Left hindlimb (tissue), 1 donor: Measurements from ENCODE around the gene RNF217.
"Not testable (repeated sequence)": the region's sequence is repeated elsewhere in the genome, so short reads cannot be mapped to it uniquely, and the experiment has no call there.

Source experiments
- DNase-seq: peaks from one replicate; pipeline ENCODE4 v3.0.0-alpha.2; 2018

RNF217 gene

DNA sequence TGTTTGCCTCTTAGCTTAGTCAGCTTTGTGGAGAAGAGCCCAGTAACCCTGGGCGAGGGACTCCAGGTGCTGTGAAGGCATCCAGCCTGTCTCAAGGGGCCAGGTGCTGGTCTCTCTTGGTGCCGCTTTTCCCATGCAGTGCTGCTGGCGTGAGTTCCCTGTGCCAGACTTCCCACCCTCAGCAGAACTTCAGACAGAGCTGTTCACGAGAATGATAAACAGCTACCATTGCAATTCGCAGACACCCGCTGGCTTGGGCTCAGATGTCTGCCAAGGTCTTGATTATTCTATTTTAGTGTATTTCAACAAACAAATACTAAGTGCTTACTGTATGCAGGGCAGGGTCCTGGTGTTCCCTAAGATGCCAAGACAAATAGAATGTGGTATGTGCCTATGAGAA lies 57.7 kb downstream of the RNF217 start:
- no peak for DNase-seq

DNA sequence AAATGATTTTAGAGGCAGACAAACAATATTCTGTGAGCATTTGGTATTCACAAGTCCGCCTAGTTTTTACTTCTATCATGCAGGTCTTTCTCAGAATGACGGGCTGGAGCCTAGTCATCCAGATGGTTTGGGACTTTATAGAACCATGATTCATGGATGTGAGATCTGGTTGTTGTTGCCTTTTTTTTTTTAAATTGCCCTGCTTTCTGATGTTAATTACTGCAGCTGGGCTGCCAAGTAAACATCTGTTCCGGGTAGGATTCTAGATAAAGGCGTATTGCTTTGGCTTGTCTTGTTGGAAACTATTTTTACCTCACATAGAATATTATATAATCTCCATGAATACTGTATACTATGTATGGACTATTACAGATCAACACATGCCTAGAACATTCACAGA lies 58.1 kb downstream of the RNF217 start:
- DNase-seq, result no peak

DNA sequence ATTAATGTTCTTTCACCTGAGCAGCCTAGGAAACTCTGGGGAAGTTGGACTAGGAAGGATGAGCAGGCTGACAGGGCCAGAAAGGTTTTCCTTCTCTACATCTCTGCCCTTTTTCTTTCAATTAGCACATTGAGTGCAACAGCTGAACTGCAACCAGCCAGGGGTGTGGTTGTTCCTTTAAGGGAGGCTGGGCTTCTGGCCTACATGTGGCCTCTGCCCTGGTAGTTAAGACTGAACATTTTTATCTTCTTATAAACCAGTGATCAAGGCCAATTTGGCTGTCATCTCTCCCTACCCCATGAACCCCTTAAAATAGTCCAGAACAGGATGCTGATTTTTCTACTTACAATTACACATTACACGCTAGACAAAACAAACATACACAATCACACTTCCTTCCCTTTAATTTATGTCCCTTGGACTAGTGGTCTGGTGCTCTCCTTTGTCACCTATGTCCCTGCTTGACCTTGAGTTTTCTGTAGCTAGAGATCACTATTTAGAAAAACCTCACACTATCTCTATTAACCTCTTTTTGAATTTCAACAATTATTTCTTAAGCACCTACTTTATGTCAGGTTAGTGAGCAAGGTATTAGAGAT lies 60.3 kb downstream of the RNF217 start:
- DNase-seq, result no peak

DNA sequence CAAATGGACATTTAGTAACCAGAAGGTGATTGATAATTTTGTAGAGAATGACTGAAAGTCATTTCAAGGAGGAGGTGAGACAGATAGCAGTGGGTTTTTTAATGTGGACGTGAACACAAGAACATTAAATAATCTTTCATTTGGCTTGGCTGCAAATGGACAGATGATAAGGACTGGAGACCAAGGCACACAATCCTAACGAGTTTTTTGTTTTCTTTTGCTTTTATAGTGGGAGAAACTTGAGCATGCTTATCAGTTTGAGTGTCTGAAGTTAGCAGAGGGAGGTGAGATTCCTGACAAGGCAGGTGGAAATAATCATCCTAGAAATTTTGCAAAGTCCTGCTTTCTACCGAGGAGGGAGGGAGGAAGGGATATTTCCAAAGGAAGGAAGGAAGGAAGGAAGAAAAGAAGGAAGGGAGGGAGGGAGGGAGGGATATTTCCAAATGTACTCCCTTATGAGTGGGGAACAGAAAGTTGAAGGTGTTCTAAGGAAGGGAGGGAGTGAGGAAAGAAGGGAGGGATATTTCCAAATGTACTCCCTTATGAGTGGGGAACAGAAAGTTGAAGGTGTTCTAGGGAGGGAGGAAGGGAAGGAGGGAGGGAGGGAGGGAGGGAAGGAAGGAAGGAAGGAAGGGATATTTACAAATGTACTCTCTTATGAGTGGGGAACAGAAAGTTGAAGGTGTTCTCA lies 63.1 kb downstream of the RNF217 start:
- DNase-seq, result no peak

DNA sequence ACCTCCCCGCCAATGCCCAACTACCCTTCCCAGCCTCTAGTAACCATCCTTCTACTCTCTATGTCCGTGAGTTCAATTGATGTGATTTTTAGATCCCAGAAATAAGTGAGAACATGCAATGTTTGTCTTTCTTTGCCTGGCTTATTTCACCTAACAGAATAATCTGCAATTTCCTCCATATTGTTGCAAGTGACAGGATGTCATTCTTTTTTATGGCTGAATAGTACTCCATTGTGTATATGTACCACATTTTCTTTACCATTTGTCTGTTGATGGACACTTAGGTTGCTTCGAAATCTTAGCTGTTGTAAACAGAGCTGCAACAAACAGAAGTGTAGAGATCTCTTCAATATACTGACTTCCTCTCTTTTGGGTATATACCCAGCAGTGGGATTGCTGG lies 65.0 kb downstream of the RNF217 start:
- no peak for DNase-seq

DNA sequence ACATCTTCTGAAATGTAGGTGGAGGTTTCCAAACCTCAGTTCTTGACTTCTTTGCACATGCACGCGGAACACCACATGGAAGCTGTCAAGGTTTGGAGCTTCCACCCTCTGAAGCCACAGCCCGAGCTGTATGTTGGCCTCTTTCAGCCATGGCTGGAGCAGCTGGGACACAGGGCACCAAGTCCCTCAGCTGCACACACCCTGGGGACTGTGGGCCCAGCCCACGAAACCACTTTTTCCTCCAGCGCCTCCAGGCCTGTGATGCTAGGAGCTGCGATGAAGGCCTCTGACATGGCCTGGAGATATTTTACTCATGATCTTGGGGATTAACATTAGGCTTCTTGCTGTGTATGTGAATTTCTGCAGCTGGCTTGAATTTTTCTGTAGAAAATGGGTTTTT lies 68.7 kb downstream of the RNF217 start:
- DNase-seq, result no peak

DNA sequence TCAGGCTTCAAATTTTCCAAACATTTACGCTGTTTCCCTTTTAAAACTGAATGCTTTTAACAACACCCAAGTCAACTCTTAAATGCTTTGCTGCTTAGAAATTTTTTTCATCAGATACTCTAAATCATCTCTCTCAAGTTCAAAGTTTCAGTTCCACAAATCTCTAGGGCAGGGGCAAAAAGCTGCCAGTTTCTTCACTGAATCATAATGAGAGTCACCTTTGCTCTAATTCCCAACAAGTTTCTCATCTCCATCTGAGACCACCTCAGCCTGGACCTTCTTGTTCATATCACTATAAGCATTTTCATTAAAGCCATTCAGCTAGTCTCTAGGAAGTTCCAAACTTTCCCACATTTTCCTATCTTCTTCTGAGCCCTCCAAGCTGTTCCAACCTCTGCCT lies 69.1 kb downstream of the RNF217 start:
- DNase-seq, result no peak

DNA sequence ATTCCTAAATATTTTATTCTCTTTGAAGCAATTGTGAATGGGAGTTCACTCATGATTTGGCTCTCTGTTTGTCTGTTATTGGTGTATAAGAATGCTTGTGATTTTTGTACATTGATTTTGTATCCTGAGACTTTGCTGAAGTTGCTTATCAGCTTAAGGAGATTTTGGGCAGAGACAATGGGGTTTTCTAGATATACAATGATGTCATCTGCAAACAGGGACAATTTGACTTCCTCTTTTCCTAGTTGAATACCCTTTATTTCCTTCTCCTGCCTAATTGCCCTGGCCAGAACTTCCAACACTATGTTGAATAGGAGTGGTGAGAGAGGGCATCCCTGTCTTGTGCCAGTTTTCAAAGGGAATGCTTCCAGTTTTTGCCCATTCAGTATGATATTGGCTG lies 72.7 kb downstream of the RNF217 start:
- not testable (repeated sequence) for DNase-seq

DNA sequence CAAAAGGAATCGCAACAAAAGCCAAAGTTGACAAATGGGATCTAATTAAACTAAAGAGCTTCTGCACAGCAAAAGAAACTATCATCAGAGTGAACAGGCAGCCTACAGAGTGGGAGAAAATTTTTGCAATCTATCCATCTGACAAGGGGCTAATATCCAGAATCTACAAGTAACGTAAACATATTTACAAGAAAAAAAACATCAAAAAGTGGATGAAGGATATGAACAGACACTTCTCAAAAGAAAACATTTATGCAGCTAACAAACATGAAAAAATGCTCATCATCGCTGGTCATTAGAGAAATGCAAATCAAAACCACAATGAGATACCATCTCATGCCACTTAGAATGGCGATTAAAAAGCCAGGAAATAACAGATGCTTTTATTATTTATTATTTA lies 74.2 kb downstream of the RNF217 start:
- not testable (repeated sequence) for DNase-seq

DNA sequence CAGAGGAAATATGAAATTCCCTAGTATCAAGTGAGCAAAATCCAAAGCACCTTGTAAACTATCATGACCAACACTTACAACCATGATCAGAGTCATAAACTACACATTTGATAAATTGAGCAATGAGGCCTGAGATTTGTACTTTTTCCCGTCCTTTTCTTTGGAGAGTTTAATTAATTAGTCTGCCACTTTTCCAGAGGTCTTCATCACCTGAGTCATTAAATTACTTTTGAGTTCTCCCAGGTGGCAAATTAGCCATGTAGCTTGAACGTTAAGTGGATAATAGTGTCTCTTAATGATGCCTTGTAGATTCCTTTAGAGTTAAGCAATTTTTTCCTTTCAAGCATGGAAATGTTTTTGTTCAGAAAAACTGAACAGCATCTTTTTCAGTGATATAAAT lies 75.6 kb downstream of the RNF217 start:
- DNase-seq, result no peak

DNA sequence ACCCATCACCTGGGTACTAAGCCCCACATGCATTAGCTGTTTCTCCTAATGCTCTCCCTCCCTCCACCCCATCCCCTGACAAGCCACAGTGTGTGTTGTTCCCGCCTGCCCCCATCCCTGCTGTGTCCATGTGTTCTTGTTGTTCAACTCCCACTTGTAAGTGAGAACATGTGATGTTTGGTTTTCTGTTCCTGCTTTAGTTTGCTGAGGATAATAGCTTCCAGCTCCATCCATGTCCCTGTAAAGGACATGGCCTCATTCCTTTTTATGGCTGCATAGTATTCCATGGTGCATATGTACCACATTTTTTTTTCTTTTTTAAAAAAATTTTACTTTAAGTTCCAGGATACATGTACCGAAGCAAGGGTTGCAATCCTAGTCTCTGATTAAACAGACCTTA lies 76.7 kb downstream of the RNF217 start:
- no peak for DNase-seq

DNA sequence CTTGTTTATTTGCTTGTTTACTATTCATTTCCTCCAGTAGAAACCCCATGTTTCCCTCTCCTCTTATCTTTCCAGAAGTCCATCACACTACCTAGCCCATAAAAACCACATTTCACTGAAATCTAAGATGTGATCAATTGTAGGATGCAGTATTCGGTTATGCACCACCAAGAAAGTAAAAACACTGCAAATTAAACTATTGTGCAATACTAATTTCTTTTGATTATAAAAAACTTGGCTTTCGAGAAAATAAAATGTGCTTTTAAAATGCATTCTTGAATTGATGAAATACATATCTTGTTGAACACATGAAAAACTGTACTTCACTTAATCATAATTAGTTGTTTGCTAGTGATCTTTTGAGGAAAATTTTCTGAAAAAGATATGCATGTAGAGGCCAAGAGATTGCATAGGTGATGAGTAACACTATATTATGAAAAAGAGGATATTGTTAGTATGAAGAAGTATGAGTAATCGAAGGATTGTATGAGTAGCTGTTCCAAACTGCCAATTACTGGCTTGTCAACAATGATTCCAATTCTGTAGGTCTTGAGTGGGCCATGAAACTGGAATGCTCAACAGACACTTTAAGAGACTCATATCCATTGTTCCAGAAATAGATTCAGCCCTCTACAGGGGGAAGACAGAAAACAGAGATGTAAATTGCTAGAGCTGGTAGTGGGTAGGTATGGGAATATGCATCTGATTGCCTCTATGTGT lies 79.7 kb downstream of the RNF217 start:
- no peak for DNase-seq

DNA sequence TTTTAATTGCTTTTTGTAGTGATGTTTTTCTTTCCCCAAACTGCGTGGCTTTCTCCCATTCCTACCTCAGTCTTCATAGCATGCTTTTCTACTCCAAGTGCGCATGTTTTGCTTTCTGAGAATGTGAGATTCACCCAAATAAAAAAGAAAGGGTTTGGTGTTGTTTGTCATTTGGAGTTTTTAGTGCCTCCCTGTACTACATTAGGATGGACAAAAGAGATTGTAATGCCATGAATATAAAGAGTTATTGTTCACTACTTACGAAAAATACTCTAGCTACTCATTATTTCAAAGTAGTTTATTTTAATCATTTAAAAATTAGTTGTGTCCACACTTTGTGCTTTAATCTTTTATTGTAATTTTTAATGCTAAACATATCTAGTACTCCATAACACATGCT lies 81.8 kb downstream of the RNF217 start:
- no peak for DNase-seq

DNA sequence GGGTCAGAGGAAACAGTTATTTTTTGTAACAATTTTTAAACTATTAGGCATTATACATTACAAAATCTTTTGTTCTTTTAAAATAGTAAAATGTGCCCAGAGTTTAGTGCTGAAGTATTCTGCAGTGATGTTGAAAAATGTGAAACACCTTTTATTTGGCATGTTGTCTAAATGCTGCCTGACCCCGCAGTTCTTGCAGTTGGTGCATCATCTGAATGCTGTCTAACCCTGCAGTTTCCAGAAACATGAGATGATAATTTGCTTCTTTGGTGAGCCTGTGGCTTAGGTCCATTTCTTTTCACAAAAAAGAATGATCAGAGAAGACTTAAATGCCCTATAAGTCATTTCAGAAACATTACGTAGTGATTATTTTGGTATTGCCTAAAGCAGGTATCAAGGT lies 82.4 kb downstream of the RNF217 start:
- DNase-seq, result no peak

DNA sequence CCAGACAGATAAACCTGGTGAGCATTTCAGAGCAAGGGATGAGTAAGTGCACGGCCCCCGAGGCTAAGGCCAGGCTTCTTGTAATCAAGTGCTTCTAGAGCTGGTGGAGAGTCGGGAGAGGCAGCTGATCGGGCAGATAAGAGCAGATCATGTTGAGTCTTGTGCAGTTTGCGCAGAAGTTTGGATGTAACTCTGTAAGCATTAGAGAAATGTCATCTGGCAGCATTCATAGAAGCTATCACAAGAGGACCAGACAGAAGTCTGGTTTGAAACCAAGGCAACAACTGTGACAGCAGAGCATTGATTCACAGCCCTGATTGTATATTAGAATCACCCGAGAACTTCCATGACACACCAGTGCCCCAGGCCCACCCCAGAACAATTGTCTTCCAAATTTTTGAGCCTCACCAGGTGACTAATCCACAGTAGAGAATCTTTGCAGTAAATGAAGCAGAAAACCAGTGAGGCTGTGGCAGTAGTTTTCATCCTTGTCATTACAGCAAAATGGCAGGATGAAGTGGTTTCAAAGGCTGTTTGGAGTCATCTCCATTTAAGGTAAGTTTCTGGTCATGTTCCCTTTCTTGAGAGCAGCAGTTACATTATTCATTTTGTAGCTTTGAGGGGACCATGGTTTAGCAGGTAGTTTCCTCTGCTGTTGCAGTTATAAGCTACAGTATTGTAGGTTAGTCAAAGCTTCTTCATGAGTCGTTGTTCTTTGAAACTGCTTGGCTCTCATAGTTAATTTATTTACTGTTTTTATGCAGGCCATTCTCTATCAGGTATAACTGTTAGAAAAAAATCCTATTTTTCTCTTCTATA lies 84.1 kb downstream of the RNF217 start:
- DNase-seq, result no peak

DNA sequence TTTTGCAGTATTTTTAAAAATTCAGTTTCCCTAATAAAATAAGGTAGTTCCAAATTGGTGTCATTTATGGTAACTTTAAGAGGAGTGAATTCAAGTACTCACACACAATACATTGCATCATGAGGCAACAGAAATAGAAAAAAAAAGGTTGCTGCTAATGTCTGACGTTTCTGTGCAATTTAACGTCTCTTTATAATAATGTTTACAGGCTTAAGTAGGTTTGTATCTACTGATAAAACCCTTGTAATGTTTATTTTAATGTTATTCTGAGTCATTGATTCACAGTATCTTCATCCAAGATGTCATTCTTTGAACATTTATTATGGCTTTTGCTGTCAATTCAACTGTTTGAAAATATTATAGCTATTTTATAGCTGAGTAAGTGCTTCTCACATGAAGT lies 86.0 kb downstream of the RNF217 start:
- no peak for DNase-seq

DNA sequence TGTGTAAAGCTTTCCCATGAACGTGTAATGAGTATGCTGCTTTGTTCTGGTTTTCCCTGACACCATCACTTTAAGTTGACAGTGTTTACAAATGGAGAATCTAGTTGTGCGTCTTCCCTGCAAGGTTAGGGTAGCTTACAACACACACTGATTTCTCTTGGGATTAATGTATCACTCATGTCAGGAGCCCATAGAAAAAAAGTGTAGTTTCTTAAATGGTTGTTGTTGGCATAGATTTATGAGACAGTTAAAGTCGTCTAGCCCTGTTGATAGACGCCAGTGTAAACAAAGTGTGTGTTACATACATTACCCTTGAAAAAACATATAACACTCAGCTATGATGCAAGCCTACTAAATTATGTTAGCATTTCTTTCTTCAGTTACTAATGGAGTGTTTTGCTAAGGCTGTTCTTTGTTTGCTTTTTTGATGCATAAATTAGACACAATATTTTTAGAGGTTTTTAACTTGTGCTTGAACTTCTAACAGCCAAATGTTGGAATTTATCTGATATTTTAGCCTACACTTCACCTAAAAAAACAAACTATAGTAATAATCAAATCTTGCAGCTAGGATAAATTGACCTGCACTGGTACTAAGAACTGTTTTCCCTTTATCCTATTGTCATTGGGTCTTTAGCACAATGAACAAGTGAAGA lies 88.6 kb downstream of the RNF217 start:
- no peak for DNase-seq

DNA sequence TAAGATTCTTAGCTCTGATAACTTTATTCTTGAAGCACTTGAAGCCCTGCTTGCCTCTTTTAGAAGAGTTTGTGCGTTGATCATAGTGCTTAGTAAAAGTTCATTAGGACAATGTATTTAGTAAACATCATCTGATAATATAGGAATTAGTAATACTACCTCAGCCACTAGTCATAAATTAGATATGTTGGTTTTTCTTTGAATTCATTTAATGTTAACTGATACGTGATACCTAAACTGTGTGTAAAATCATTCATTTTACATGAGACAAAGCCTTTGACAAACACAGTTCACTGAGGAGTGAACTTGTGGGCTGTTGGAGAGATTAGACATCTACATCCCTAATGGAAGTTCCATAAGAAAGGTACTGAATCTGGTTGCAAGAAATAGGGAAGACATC lies 91.6 kb downstream of the RNF217 start:
- DNase-seq, result no peak

DNA sequence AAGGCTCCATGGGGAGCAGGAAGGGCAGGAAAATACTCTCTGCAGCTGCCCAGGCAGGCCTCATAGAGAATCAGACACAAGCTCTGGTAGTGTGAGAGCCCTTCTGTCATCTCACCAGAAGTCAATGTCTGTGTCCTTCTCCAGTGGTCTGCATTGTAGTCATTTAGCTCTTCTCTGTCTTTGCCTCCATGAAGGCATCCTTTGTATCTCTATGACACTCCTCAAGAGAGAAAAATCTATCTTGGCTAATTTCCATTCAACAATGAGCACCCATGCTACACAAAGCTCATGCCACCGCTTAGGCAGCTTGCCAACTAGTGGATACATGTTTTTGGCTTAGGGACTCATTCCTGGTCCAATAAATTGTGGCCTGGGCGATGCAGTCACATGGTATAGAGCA lies 92.1 kb downstream of the RNF217 start:
- no peak for DNase-seq

DNA sequence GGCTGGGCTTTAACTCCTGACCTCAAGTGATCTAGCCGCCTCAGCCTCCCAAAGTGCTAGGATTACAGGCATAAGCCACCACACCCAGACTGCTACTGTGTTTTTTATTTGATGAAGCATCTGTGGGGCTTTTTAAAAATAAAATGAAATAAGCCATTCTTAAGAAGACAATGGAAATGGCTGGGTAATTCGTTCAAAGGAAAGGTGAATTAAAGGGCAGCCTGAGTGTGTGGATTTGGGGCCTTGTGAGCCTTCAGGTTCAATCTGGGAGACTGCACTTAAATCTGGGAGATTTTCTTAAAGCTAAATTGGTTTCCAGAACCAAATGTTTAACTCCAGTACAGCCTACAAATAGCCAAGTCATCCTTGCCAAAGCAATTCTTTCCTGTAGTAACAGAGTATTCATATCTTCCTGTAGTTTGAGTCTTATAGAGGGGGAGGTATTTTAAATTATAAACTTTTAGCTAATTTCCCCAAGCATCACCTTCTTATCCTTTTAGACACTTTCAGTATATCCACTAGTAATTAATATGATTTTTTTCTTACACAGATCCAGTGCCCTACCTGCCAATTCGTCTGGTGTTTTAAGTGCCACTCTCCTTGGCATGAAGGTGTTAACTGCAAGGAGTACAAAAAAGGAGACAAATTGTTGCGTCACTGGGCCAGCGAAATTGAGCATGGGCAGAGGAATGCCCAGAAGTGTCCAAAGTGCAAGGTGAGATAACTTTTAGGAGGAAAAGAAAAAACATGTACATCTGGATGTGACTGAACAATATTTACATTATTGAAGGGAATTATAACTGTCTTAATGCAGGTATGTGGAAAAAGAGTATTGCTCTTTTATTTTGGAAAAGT lies 95.4 kb downstream of the RNF217 start:
- no peak for DNase-seq

DNA sequence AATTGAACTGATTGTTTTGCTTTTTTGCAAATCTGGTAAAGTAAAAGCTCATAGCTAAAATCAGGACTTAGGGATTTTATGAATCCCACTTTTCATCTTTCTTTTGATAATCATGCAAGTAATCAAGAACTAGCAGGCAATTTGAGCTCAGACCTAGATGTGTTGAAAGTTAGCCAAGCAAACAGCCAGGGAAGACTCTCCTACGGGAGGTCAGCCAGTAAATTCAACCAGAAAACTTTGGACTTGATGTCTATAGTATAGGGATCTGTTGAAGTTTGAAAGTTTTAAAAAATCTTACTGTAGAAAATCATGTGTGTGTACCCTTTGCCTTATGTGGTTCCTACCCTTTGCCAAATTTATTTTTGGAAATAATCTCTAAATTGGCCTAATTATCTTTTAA lies 96.3 kb downstream of the RNF217 start:
- DNase-seq, result no peak

DNA sequence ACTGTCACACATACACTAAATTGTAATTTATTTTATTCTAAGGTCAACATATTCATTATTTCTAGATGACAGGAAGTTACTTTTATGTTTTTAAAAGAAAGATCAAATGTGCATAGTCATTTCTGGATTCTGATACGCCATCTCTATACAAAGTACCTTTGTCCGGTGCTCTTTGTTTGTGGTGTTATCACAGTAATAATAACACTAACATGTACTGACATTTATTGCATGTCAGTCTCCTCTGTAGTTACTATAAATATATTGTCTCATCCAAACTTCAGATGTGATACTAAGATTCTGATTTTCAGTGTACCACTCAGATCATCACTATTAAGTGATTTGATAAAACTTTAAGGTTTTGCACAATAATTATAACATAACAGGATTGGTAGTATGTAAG lies 101.1 kb downstream of the RNF217 start:
- no peak for DNase-seq
